ENCODE data around the gene TMCC2.

GRCh38 chr1:205235951-205236350, 8.2 kb downstream of the TMCC2 start:
- TF ChIP-seq CTCF (IDR thresholded peaks at IDR 0.05) (no peak), POLR2A (IDR thresholded peaks at IDR 0.05) (no peak)

All from testis (tissue), 2 donors.